K562 (cell line): ENCODE data around the gene ATP4B. TPM values are rescaled to one million over a fixed set of nuclear protein-coding genes. Genes with fewer than 3 reads are reported as not detected.

Experiments
- ATAC-seq: fragments of 200-7000 bp; cut with Tn5 transposase; 3 replicates; pipeline ENCODE4 v1.9.1; 2020; ENCODE audit warnings: moderate library complexity
- BruUV-seq: library from RNA; stranded (reverse); fragments of 400-500 nt; replicated peaks from 2 replicates; lab custom pipeline; 2021; lab: Mats Ljungman, UMichigan
- CTCF ChIA-PET: fragments of 300-600 bp; formaldehyde crosslinking; extraction: SDS; loops from one replicate; lab custom pipeline; 2021; ENCODE audit warnings: low intra/inter-chr PET ratio; lab: Yijun Ruan, JAX
- POLR2A ChIA-PET: fragments of 300-600, 350-650 bp; sonication (Branson Sonifier 250); formaldehyde crosslinking; extraction: SDS; loops from one replicate; lab custom pipeline; 2021; ENCODE audit warnings: antibody characterized with exemption, inconsistent platforms; lab: Yijun Ruan, JAX
- DNase-seq, 4 experiments: peaks; one replicate each; pipeline versions ENCODE4 v3.0.0 to v3.0.0-alpha.2; 2011 to 2018; ENCODE audit warnings: low spot score in 3 of 4, mixed read lengths in 3 of 4; ENCODE audit errors: extremely low read depth in 1 of 4
- FAIRE-seq: peaks from 2 replicates; lab custom pipeline; 2011; peaks lifted over from hg19 to GRCh38; lab: Jason Lieb, UNC
- H2AFZ ChIP-seq: 2 replicates; pipeline ENCODE4 v1.6.0; 2011; ENCODE audit warnings: low read depth, low read length, control low read depth, inconsistent platforms
- H3K27ac ChIP-seq: fragments of 200-600 bp; 3 replicates; pipeline ENCODE4 v1.8.0; 2011; ENCODE audit warnings: low read depth, mild to moderate bottlenecking, control low read depth, inconsistent platforms, low read length, moderate library complexity, mixed read lengths; ENCODE audit errors: extremely low read depth
- H3K27me3 ChIP-seq, 2 experiments: fragments of 300-600 bp in 1 of 2; 2 replicates in 1 of 2; 3 replicates in 1 of 2; pipeline versions ENCODE4 v1.6.0 to v1.8.0; 2011; ENCODE audit warnings: inconsistent platforms in 2 of 2, low read length in 2 of 2, mild to moderate bottlenecking in 1 of 2, mixed read lengths in 1 of 2, moderate library complexity in 1 of 2; ENCODE audit not compliant: control insufficient read depth in 2 of 2, insufficient read depth in 2 of 2
- H3K36me3 ChIP-seq: fragments of 300-600 bp; 3 replicates; pipeline ENCODE4 v1.8.0; 2011; ENCODE audit warnings: mild to moderate bottlenecking, low read length, inconsistent platforms; ENCODE audit not compliant: control insufficient read depth, insufficient read depth
- H3K4me1 ChIP-seq, 2 experiments: fragments of 200-600 bp in 1 of 2; replicated peaks in 1 of 2; 2 replicates in 1 of 2; 3 replicates in 1 of 2; pipeline versions ENCODE4 v1.5.1 to v1.8.0; 2011; ENCODE audit warnings: inconsistent platforms in 2 of 2, low read length in 2 of 2, mild to moderate bottlenecking in 1 of 2, mixed read lengths in 1 of 2, moderate library complexity in 1 of 2; ENCODE audit not compliant: control insufficient read depth in 2 of 2, insufficient read depth in 2 of 2
- H3K4me2 ChIP-seq: 2 replicates; pipeline ENCODE4 v1.6.1; 2011; ENCODE audit warnings: low read length, control low read depth, inconsistent platforms, mixed read lengths; ENCODE audit not compliant: insufficient read depth
- H3K4me3 ChIP-seq: fragments of 200-600 bp; sonication (generic), shearing (Covaris generic); 2 replicates; pipeline ENCODE4 v1.5.1; 2016; ENCODE audit warnings: control low read depth, inconsistent platforms
- H3K79me2 ChIP-seq: fragments of 200-600 bp; 3 replicates; pipeline ENCODE4 v1.8.0; 2011; ENCODE audit warnings: low read length, inconsistent platforms; ENCODE audit not compliant: control insufficient read depth, insufficient read depth
- H3K9ac ChIP-seq, 2 experiments: 2 replicates each; pipeline versions ENCODE4 v1.6.0 to v1.6.1; 2011; ENCODE audit warnings: low read depth in 2 of 2, low read length in 2 of 2, control low read depth in 1 of 2, inconsistent platforms in 1 of 2, mild to moderate bottlenecking in 1 of 2, mixed read lengths in 1 of 2; ENCODE audit not compliant: insufficient read depth in 1 of 2
- H3K9me1 ChIP-seq: one replicate; pipeline ENCODE4 v1.6.0; 2011; ENCODE audit warnings: inconsistent platforms, mild to moderate bottlenecking, low read length, moderate library complexity; ENCODE audit not compliant: control insufficient read depth, insufficient read depth
- H3K9me3 ChIP-seq: replicated peaks from 2 replicates; pipeline ENCODE4 v1.5.1; 2011; ENCODE audit warnings: low read depth, low read length, inconsistent platforms; ENCODE audit not compliant: control insufficient read depth, insufficient read depth
- H4K20me1 ChIP-seq: replicated peaks from 2 replicates; pipeline ENCODE4 v1.6.1; 2011; ENCODE audit warnings: low read length, inconsistent platforms, mixed read lengths; ENCODE audit not compliant: control insufficient read depth, insufficient read depth
- ADNP ChIP-seq: fragments of 200-800 bp; sonication (Bioruptor generic); IDR thresholded peaks from 2 replicates; pipeline ENCODE4 v1.6.1; 2016; ENCODE audit warnings: missing genetic modification characterization, missing compliant biosample characterization
- BMI1 ChIP-seq: fragments of 150-350 bp; IDR thresholded peaks from 2 replicates; pipeline ENCODE4 v1.6.1; 2014; ENCODE audit warnings: low read length
- FOXJ3 ChIP-seq: sonication (generic); formaldehyde crosslinking; IDR thresholded peaks from 2 replicates; pipeline ENCODE4 v1.4.0; 2020; ENCODE audit warnings: mild to moderate bottlenecking, missing genetic modification reagents
- KAT2B ChIP-seq: IDR thresholded peaks from one replicate; pipeline ENCODE4 v1.6.1; 2012; ENCODE audit warnings: low read depth, mild to moderate bottlenecking, control low read depth, inconsistent platforms, low read length, moderate library complexity
- LCOR ChIP-seq: sonication (generic); formaldehyde crosslinking; IDR thresholded peaks from 2 replicates; pipeline ENCODE4 v1.8.0; 2022; ENCODE audit warnings: mild to moderate bottlenecking, missing genetic modification reagents
- NBN ChIP-seq: fragments of 450-650 bp; IDR thresholded peaks from 2 replicates; pipeline ENCODE4 v1.6.1; 2016; ENCODE audit warnings: low read depth, mild to moderate bottlenecking
- ZKSCAN1 ChIP-seq: fragments of 150-350 bp; IDR thresholded peaks from 2 replicates; pipeline ENCODE4 v1.6.1; 2016; ENCODE audit warnings: low read depth, low read length
- ZNF551 ChIP-seq: fragments of 250-450 bp; sonication (Bioruptor Pico); IDR thresholded peaks from 2 replicates; pipeline ENCODE4 v1.5.0; 2021; ENCODE audit warnings: mild to moderate bottlenecking, moderate library complexity
- ZNF717 ChIP-seq: fragments of 250-450 bp; sonication (Bioruptor Pico); IDR thresholded peaks from 2 replicates; pipeline ENCODE4 v1.5.0; 2021
- WGBS: fragments of 100-300 bp; shearing (Covaris generic); methylation state at CpG from one replicate; pipeline ENCODE4 v1.1.6; 2016; ENCODE audit warnings: low coverage, mixed read lengths; ENCODE audit not compliant: insufficient coverage; ENCODE audit errors: missing lambda C conversion rate; 5-methylcytosine and 5-hydroxymethylcytosine counted together
- in situ Hi-C: fragments of 300-500 bp; cut with MboI; formaldehyde crosslinking; loops from 4 replicates; pipeline ENCODE4 v1.15.0; 2018; ENCODE audit warnings: inconsistent platforms, mixed read lengths
- intact Hi-C: fragments of 100-400 bp; cut with micrococcal nuclease; formaldehyde crosslinking; loops from 2 replicates; pipeline ENCODE4 v1.14.2; 2022
- polyA plus RNA-seq, 8 experiments: library from polyadenylated mRNA; depleted of rRNA in 4 of 8; stranded (reverse) in 5 of 8; unstranded in 3 of 8; fragments of >200 nt; fragmentation: Nextera tagmentation in 2 of 8; fragmentation: Illumina TruSeq in 1 of 8; extraction: Ambion mirVana in 2 of 8; extraction: Trizol in 1 of 8; gene quantifications; 2 replicates each; pipeline versions ENCODE4 v1.2.1 to v1.2.3, GENCODE V29; 2011 to 2014; ENCODE audit warnings: inconsistent platforms in 1 of 8, missing spikeins in 1 of 8
- total RNA-seq, 7 experiments: library from RNA; depleted of rRNA in 6 of 7; stranded (reverse); fragments of >200 nt in 6 of 7; fragmentation: Illumina TruSeq in 2 of 7; extraction: Trizol in 2 of 7; gene quantifications; 2 replicates each; pipeline versions ENCODE4 v1.2.1 to v1.2.3, GENCODE V29; 2011 to 2021; ENCODE audit warnings: low replicate concordance in 1 of 7
- TF ChIP-seq, protein P1 (sequence below): sonication (generic); formaldehyde crosslinking; IDR thresholded peaks from 2 replicates; pipeline ENCODE4 v1.8.0; 2023; ENCODE audit warnings: missing genetic modification reagents, mild to moderate bottlenecking, borderline replicate concordance
- TF ChIP-seq, protein P2 (sequence below): fragments of 250-450 bp; sonication (Bioruptor Pico); IDR thresholded peaks from 2 replicates; pipeline ENCODE4 v1.4.0; 2020; ENCODE audit warnings: mild to moderate bottlenecking, moderate library complexity
- TF ChIP-seq, protein P3 (sequence below): fragments of 450-650 bp; formaldehyde crosslinking; IDR thresholded peaks from 2 replicates; pipeline ENCODE4 v1.4.0; 2020; ENCODE audit warnings: mild to moderate bottlenecking

ATP4B gene
- total and polyA plus RNA-seq, 9 of the 15 experiments (the other 6 are each of a cell fraction or from before 2014, with no cell fraction given): not detected

DNA sequence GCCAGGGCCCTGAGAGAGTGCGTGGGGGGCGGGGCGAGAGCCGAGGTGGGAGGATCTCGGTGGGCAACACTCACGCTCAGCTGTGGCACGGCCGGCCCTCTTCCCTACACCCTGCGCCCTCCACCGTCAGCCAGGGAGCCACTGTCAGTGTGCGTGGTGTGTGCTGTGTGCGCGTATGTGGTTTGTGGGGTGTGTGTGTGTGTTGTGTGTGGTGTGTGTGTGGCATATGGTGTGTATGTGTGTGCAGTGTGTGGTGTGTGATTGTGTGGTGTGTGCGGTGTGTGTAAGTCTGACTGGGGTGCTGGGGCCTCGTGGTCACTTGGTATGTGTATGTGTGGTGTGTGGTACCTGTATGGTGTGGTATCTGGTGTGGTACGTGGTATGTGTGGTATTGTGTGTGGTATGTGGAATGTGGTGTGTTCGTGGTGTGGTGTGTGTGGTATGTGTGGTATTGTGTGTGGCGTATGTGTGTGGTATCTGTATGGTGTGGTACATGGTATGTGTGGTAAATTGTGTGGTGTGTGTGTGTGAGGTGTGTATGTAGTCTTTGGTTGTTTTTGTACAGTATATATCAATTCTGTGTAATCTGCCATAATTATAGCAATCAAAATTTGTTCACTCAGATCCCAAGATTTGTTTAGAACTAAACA is 14.1 kb upstream of the ATP4B start:
- CTCF ChIA-PET: no interaction called here
- POLR2A ChIA-PET: no interaction called here
- Histone ChIP-seq H3K36me3 (no peaks in the 10 kb centered on the region), H3K27me3 (peaks cover 21 to 39% of the 10 kb centered on the region in 2 experiments; a peak in 3 of 5 replicates), H3K4me1 (peaks cover 0 to 18% of the 10 kb centered on the region in 2 experiments; a peak in 2 of 5 replicates), H3K4me3 (no peak overlapping the region), H3K79me2 (no peaks in the 10 kb centered on the region), H4K20me1 (no peaks in the 10 kb centered on the region), H3K4me2 (no peak overlapping the region), H3K9ac (no peak overlapping the region), H3K9me1 (no peaks in the 10 kb centered on the region), H2AFZ (no peak overlapping the region), H3K9me3 (no peaks in the 10 kb centered on the region), H3K27ac (no peak overlapping the region)
- FAIRE-seq (no peak), DNase-seq (no peak), ATAC-seq (no peak)
- BruUV-seq: no TSS peak
- 45% methylated on average over 13 of the region's 18 CpGs for WGBS
- intact Hi-C loops: no loop called here
- in situ Hi-C loops: loop anchor here (5.0 kb wide), 1 partner anchor 70 kb away; no protein-coding TSS in a partner anchor
- TF ChIP-seq NBN: no peak
- no peak for TF ChIP-seq ADNP
- no peak for TF ChIP-seq KAT2B
- TF ChIP-seq, protein P1, sequence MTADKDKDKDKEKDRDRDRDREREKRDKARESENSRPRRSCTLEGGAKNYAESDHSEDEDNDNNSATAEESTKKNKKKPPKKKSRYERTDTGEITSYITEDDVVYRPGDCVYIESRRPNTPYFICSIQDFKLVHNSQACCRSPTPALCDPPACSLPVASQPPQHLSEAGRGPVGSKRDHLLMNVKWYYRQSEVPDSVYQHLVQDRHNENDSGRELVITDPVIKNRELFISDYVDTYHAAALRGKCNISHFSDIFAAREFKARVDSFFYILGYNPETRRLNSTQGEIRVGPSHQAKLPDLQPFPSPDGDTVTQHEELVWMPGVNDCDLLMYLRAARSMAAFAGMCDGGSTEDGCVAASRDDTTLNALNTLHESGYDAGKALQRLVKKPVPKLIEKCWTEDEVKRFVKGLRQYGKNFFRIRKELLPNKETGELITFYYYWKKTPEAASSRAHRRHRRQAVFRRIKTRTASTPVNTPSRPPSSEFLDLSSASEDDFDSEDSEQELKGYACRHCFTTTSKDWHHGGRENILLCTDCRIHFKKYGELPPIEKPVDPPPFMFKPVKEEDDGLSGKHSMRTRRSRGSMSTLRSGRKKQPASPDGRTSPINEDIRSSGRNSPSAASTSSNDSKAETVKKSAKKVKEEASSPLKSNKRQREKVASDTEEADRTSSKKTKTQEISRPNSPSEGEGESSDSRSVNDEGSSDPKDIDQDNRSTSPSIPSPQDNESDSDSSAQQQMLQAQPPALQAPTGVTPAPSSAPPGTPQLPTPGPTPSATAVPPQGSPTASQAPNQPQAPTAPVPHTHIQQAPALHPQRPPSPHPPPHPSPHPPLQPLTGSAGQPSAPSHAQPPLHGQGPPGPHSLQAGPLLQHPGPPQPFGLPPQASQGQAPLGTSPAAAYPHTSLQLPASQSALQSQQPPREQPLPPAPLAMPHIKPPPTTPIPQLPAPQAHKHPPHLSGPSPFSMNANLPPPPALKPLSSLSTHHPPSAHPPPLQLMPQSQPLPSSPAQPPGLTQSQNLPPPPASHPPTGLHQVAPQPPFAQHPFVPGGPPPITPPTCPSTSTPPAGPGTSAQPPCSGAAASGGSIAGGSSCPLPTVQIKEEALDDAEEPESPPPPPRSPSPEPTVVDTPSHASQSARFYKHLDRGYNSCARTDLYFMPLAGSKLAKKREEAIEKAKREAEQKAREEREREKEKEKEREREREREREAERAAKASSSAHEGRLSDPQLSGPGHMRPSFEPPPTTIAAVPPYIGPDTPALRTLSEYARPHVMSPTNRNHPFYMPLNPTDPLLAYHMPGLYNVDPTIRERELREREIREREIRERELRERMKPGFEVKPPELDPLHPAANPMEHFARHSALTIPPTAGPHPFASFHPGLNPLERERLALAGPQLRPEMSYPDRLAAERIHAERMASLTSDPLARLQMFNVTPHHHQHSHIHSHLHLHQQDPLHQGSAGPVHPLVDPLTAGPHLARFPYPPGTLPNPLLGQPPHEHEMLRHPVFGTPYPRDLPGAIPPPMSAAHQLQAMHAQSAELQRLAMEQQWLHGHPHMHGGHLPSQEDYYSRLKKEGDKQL (CRISPR knock-in tag): no peak
- TF ChIP-seq ZKSCAN1: no peak
- TF ChIP-seq, protein P2, sequence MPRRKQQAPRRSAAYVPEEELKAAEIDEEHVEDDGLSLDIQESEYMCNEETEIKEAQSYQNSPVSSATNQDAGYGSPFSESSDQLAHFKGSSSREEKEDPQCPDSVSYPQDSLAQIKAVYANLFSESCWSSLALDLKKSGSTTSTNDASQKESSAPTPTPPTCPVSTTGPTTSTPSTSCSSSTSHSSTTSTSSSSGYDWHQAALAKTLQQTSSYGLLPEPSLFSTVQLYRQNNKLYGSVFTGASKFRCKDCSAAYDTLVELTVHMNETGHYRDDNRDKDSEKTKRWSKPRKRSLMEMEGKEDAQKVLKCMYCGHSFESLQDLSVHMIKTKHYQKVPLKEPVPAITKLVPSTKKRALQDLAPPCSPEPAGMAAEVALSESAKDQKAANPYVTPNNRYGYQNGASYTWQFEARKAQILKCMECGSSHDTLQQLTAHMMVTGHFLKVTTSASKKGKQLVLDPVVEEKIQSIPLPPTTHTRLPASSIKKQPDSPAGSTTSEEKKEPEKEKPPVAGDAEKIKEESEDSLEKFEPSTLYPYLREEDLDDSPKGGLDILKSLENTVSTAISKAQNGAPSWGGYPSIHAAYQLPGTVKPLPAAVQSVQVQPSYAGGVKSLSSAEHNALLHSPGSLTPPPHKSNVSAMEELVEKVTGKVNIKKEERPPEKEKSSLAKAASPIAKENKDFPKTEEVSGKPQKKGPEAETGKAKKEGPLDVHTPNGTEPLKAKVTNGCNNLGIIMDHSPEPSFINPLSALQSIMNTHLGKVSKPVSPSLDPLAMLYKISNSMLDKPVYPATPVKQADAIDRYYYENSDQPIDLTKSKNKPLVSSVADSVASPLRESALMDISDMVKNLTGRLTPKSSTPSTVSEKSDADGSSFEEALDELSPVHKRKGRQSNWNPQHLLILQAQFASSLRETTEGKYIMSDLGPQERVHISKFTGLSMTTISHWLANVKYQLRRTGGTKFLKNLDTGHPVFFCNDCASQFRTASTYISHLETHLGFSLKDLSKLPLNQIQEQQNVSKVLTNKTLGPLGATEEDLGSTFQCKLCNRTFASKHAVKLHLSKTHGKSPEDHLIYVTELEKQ: no peak
- TF ChIP-seq BMI1: no peak
- TF ChIP-seq, protein P3, sequence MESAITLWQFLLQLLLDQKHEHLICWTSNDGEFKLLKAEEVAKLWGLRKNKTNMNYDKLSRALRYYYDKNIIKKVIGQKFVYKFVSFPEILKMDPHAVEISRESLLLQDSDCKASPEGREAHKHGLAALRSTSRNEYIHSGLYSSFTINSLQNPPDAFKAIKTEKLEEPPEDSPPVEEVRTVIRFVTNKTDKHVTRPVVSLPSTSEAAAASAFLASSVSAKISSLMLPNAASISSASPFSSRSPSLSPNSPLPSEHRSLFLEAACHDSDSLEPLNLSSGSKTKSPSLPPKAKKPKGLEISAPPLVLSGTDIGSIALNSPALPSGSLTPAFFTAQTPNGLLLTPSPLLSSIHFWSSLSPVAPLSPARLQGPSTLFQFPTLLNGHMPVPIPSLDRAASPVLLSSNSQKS (CRISPR knock-in tag): no peak
- TF ChIP-seq ZNF717 (CRISPR knock-in tag): no peak
- no peak for TF ChIP-seq FOXJ3
- TF ChIP-seq ZNF551 (CRISPR knock-in tag): no peak
- no peak for TF ChIP-seq LCOR (CRISPR knock-in tag)
